22Rv1 (cell line): ENCODE results near the gene DOK1.

Experiments
- H3K27ac ChIP-seq: fragments of 450-650 bp; 2 replicates; pipeline ENCODE4 v1.5.1; 2017
- ZFX ChIP-seq: fragments of 450-650 bp; IDR thresholded peaks from 2 replicates; pipeline ENCODE4 v1.6.1; 2017; ENCODE audit warnings: antibody characterized with exemption, borderline replicate concordance
- TF ChIP-seq, protein P1 (sequence below): fragments of 450-650 bp; IDR thresholded peaks from 2 replicates; pipeline ENCODE4 v1.5.1; 2017; ENCODE audit warnings: mild to moderate bottlenecking

The DOK1 gene

DNA sequence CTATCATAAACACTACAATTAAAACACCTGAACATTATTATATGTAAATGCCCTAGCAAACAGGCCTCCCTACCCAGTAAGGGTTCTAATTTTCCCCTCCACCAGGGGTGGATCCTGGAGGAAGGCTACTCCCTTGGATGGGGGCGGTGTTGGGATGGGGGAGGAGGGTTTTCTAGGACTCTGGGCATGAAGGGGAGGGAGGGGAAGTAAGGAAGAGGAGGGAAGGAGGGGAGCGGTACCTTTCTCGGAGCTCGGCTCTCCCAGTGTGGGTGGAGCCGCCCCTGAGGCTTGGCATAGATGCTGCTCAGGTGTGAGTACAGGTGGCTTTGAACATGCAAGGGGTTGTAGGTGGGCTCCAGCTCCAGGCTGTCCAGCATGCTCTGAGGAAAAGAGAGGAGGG lies 5.4 kb downstream of the DOK1 start:
- H3K27ac ChIP-seq: peak overlapping the region; percentile 67
- TF ChIP-seq, protein P1, sequence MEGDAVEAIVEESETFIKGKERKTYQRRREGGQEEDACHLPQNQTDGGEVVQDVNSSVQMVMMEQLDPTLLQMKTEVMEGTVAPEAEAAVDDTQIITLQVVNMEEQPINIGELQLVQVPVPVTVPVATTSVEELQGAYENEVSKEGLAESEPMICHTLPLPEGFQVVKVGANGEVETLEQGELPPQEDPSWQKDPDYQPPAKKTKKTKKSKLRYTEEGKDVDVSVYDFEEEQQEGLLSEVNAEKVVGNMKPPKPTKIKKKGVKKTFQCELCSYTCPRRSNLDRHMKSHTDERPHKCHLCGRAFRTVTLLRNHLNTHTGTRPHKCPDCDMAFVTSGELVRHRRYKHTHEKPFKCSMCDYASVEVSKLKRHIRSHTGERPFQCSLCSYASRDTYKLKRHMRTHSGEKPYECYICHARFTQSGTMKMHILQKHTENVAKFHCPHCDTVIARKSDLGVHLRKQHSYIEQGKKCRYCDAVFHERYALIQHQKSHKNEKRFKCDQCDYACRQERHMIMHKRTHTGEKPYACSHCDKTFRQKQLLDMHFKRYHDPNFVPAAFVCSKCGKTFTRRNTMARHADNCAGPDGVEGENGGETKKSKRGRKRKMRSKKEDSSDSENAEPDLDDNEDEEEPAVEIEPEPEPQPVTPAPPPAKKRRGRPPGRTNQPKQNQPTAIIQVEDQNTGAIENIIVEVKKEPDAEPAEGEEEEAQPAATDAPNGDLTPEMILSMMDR: no peak
- TF ChIP-seq ZFX: no peak

DNA sequence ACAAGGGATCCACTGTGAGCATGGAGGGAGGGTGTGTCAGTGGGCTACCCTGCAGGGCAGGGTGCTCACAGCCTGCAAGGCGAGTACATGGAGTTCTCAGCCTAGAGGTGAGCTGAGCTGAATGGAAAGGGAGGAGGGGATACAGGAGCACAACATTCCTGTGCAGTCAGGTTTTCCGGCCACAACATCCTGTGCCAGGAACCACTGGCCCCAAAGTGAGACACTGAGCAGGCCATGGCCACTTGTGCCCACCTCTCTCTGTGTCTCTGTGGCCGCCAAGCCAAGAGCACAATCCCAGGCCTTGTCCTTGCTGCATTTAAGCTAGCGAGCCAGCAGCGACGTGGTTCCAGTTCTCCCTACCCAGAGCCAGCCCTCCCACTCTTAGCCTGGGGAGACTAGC lies 6.1 kb downstream of the DOK1 start:
- TF ChIP-seq ZFX: no peak
- TF ChIP-seq, protein P1: no peak
- peak overlapping the region; percentile 67 for H3K27ac ChIP-seq

DNA sequence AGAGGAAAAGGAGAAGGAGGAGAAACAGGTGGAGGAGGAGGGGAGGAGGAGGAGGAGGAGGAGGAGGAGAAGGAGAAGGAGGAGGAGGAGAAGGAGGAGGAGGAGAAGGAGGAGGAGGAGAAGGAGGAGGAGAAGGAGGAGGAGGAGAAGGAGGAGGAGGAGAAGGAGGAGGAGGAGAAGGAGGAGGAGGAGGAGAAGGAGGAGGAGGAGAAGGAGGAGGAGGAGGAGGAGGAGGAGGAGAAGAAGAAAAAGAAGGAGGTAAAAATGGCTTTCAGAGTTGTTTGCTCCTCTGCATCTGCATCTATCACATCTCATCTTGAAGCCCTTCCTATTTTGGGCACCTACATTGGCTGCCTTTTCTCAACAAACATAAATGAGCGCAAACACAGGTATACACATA lies 6.5 kb downstream of the DOK1 start:
- H3K27ac ChIP-seq: peak overlapping the region; percentile 67

DNA sequence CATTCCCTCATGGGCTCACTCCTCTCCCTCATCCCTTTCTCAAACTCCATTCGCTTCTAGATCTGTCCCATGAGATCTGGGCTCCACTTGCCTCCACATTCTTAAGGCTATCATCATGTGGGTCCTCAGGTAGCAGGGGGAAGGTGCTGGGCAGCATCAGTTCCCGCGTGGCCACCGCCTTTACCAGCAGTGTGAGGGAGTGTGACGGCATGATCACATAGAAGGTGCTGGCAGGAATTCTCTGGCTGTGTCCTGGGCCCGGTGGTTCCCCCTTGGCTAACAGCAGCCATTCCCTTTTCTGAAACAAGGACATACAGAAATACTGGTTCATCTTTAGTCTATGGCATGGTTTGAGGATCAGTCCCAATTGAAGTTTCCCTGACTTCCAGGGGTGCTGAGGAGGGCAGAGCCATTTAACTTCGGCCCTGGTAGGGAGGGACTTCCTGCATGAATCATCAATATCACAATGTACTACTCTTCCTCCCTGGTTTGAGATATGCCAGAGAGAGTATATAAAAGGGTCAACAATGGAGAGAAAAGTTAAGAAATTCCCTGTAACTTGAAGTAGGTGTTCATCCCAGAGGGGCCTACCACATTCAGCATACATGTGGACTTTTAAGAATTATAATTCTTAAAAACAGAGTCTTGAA lies 7.7 kb downstream of the DOK1 start:
- TF ChIP-seq, protein P1: no peak
- TF ChIP-seq ZFX: no peak
- H3K27ac ChIP-seq: no peak overlapping the region

DNA sequence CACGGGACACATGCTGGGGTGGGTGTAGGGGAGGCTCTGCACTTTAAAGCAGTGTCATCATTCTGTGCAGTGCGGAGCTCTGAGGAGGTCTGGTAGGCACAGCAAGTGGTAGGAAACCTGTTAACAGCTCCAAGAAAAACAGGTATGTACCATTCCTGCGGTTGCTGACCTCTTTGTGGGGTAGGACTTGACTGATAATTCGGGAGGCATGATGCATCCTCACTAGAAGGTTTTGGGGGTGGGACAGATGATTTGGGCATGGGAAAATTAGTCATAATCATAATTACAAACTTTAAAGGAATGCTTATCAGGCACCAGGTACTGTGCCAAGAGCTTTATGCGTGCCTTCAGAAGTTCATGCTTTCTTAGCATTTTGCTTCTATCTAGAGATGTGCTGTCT lies 9.7 kb downstream of the DOK1 start:
- no peak for TF ChIP-seq ZFX
- TF ChIP-seq, protein P1: no peak
- H3K27ac ChIP-seq: no peak overlapping the region

DNA sequence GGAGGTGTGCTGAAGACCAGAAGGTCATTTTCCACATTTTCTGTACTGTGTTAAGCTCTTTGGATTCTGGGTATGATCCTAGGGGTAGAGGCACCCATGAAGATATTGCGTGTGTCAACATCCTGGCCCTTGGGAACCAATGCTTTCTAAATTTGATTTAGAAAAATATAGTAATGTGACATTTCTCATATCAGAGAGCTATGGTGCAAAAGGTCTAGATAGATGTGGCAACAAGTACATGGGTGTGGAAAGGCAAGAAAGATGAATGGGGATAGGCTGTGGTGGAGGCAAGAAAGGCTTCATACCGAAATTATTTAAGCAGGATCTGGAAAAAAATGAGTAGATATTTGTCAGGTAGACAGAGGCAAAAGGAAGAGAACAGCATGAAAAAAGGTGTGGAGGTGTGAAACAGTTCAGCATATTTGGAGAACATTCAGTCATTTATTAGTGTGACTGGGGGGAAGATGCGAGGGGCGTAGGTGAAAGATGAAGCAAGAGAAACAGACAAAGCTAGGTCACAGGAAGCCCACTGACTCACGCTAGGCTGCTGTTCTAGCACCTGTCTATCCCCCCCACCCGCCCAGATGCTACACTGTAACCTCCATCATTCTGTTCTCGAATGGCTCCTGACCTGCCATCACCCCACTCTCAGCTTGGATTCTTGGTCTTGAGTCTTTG lies 11.7 kb downstream of the DOK1 start:
- H3K27ac ChIP-seq: no peak overlapping the region
- TF ChIP-seq, protein P1: no peak
- no peak for TF ChIP-seq ZFX

DNA sequence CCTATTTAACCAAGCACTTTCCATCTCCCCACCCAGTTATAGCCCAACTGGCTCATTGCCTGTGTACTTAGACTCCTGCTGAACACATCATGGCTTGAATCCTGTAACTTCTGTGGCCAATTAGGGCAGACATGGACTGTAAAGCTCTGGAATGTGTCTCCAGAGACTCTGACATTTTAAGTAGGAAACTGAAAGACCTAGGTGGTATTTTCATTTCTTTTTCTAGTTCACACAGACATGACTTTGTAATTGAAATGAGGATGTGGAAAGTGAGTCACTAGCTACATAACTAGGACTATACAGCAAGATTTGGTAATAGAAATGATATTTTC lies 12.2 kb downstream of the DOK1 start:
- TF ChIP-seq, protein P1: no peak
- TF ChIP-seq ZFX: no peak
- no peak overlapping the region for H3K27ac ChIP-seq

DNA sequence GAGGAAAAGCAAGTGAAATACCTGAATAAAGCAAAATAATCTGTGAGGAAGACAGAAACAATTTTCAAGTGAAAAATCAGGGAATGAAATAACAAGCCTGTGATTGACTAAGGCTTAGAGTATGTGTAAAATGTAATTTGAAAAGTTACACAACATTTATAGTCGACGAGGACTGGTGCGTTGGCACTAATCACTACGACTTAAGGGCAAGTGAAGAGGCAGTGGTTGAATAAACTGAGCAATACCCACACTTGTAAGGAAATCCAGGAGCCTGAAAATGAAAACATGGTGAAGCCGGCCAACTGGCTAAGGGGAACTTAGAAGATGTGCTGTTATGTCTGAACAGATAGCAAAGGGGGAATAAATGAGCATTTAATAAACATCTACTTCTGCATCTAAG lies 13.4 kb downstream of the DOK1 start:
- TF ChIP-seq, protein P1: no peak
- TF ChIP-seq ZFX: no peak
- H3K27ac ChIP-seq: no peak overlapping the region
